SK-N-SH (cell line): ENCODE data around the gene ZNF580. TPM values are rescaled to one million over a fixed set of nuclear protein-coding genes. Genes with fewer than 3 reads are reported as not detected.

Experiments
- CTCF ChIA-PET: fragments of 300-600, 350-600 bp; formaldehyde crosslinking; extraction: SDS; loops from one replicate; lab custom pipeline; 2021; lab: Yijun Ruan, JAX
- POLR2A ChIA-PET: fragments of 350-600 bp; sonication (Branson Sonifier 250); formaldehyde crosslinking; extraction: SDS; loops from one replicate; lab custom pipeline; 2020; ENCODE audit warnings: antibody characterized with exemption, inconsistent platforms; lab: Yijun Ruan, JAX
- DNase-seq: peaks from one replicate; pipeline ENCODE4 v3.0.0; 2012
- H2AFZ ChIP-seq: fragments of 200-600 bp; sonication (generic); 2 replicates; pipeline ENCODE4 v1.8.1; 2016; ENCODE audit warnings: antibody characterized with exemption, mild to moderate bottlenecking, low read depth
- H3F3A ChIP-seq: fragments of 200-600 bp; sonication (generic); replicated peaks from 2 replicates; pipeline ENCODE3; 2016; ENCODE audit warnings: antibody characterized with exemption, mild to moderate bottlenecking; ENCODE audit not compliant: insufficient read depth
- H3K27ac ChIP-seq, 2 experiments: fragments of 200-500 bp in 1 of 2; fragments of 200-600 bp in 1 of 2; sonication (Bioruptor generic) in 1 of 2; sonication (generic), shearing (Covaris generic) in 1 of 2; 2 replicates each; pipeline versions ENCODE4 v1.5.1 to v1.6.1; 2014 to 2016; ENCODE audit warnings: low read depth in 2 of 2, inconsistent platforms in 1 of 2, low read length in 1 of 2, mild to moderate bottlenecking in 1 of 2, mixed read lengths in 1 of 2
- H3K27me3 ChIP-seq: fragments of 200-600 bp; sonication (generic), shearing (Covaris generic); 2 replicates; pipeline ENCODE4 v1.6.1; 2016; ENCODE audit warnings: mixed run types; ENCODE audit not compliant: insufficient read depth
- H3K36me3 ChIP-seq, 2 experiments: fragments of 200-500 bp in 1 of 2; fragments of 200-600 bp in 1 of 2; sonication (Bioruptor generic) in 1 of 2; sonication (generic) in 1 of 2; replicated peaks in 1 of 2; 2 replicates each; pipeline versions ENCODE3 to v1.5.1; 2014 to 2016; ENCODE audit warnings: low read length in 1 of 2, mild to moderate bottlenecking in 1 of 2; ENCODE audit not compliant: insufficient read depth in 2 of 2, control insufficient read depth in 1 of 2
- H3K4me1 ChIP-seq, 2 experiments: fragments of 200-500 bp in 1 of 2; fragments of 200-600 bp in 1 of 2; sonication (Bioruptor generic) in 1 of 2; sonication (generic), shearing (Covaris generic) in 1 of 2; 2 replicates each; pipeline versions ENCODE4 v1.5.1 to v1.6.1; 2014 to 2016; ENCODE audit warnings: low read depth in 1 of 2, low read length in 1 of 2, mixed run types in 1 of 2; ENCODE audit not compliant: insufficient read depth in 2 of 2, control insufficient read depth in 1 of 2
- H3K4me2 ChIP-seq: fragments of 200-600 bp; sonication (generic), shearing (Covaris generic); 2 replicates; pipeline ENCODE4 v1.6.1; 2017; ENCODE audit warnings: mixed run types
- H3K4me3 ChIP-seq, 2 experiments: fragments of 200-500 bp in 1 of 2; fragments of 200-600 bp in 1 of 2; sonication (Bioruptor generic) in 1 of 2; sonication (generic), shearing (Covaris generic) in 1 of 2; 2 replicates each; pipeline versions ENCODE4 v1.5.1 to v1.8.1; 2014 to 2016; ENCODE audit warnings: low read depth in 2 of 2, inconsistent platforms in 1 of 2, low read length in 1 of 2, mild to moderate bottlenecking in 1 of 2, mixed read lengths in 1 of 2, moderate library complexity in 1 of 2
- H3K79me2 ChIP-seq: fragments of 200-600 bp; sonication (generic); 2 replicates; pipeline ENCODE4 v1.8.1; 2017; ENCODE audit warnings: mild to moderate bottlenecking; ENCODE audit not compliant: insufficient read depth
- H3K9ac ChIP-seq: fragments of 200-600 bp; sonication (generic); 2 replicates; pipeline ENCODE4 v1.6.1; 2017; ENCODE audit warnings: mixed run types
- H3K9me2 ChIP-seq: fragments of 200-600 bp; sonication (generic); 2 replicates; pipeline ENCODE4 v1.6.1; 2017; ENCODE audit warnings: mixed run types
- H3K9me3 ChIP-seq: fragments of 200-600 bp; sonication (generic); 2 replicates; pipeline ENCODE4 v1.6.1; 2017; ENCODE audit warnings: mixed run types, mild to moderate bottlenecking, moderate library complexity
- H4K20me1 ChIP-seq: fragments of 200-600 bp; sonication (generic); 2 replicates; pipeline ENCODE4 v1.6.1; 2017; ENCODE audit warnings: mild to moderate bottlenecking, mixed run types; ENCODE audit not compliant: insufficient read depth
- CHD2 ChIP-seq: fragments of 150-350 bp; IDR thresholded peaks from 2 replicates; pipeline ENCODE4 v1.6.1; 2018; ENCODE audit warnings: low read length; ENCODE audit not compliant: partially characterized antibody
- EP300 ChIP-seq, 2 experiments: IDR thresholded peaks; 2 replicates each; pipeline versions ENCODE4 v1.4.0 to v1.6.1; 2012; ENCODE audit warnings: borderline replicate concordance in 1 of 2, low read depth in 1 of 2, low read length in 1 of 2
- EZH2phosphoT487 ChIP-seq: fragments of 200-600 bp; sonication (generic); IDR thresholded peaks from 2 replicates; pipeline ENCODE4 v1.6.1; 2017; ENCODE audit warnings: low read depth, mixed run types, mild to moderate bottlenecking, antibody characterized with exemption, moderate library complexity, borderline replicate concordance
- FOXM1 ChIP-seq: IDR thresholded peaks from 2 replicates; pipeline ENCODE4 v1.4.0; 2012; ENCODE audit warnings: low read depth, mild to moderate bottlenecking
- GABPA ChIP-seq: IDR thresholded peaks from 2 replicates; pipeline ENCODE4 v1.4.0; 2012; ENCODE audit warnings: low read depth, mild to moderate bottlenecking
- MAX ChIP-seq: IDR thresholded peaks from 2 replicates; pipeline ENCODE4 v1.4.0; 2012; ENCODE audit warnings: low read depth
- MEF2A ChIP-seq: IDR thresholded peaks from 2 replicates; pipeline ENCODE4 v1.4.0; 2012; ENCODE audit warnings: low read depth, borderline replicate concordance
- MXI1 ChIP-seq: IDR thresholded peaks from 2 replicates; pipeline ENCODE4 v1.6.1; 2012; ENCODE audit warnings: mild to moderate bottlenecking, low read depth, low read length, improper control_type of control experiment
- PBX3 ChIP-seq: IDR thresholded peaks from 2 replicates; pipeline ENCODE4; 2012
- RAD21 ChIP-seq: IDR thresholded peaks from 2 replicates; pipeline ENCODE4 v1.6.1; 2012; ENCODE audit warnings: mild to moderate bottlenecking, low read length
- REST ChIP-seq: IDR thresholded peaks from 2 replicates; pipeline ENCODE4 v1.6.1; 2012; ENCODE audit warnings: mild to moderate bottlenecking, low read depth, low read length, moderate library complexity
- RFX5 ChIP-seq: IDR thresholded peaks from 2 replicates; pipeline ENCODE4 v1.6.1; 2012; ENCODE audit warnings: mild to moderate bottlenecking, improper control_type of control experiment, low read length
- RXRA ChIP-seq: IDR thresholded peaks from 2 replicates; pipeline ENCODE4 v1.4.0; 2012; ENCODE audit warnings: low read depth, mild to moderate bottlenecking, borderline replicate concordance
- TAF1 ChIP-seq: IDR thresholded peaks from 2 replicates; pipeline ENCODE4 v1.6.1; 2012; ENCODE audit warnings: low read depth, mild to moderate bottlenecking, low read length, moderate library complexity, borderline replicate concordance
- TCF12 ChIP-seq: IDR thresholded peaks from 2 replicates; pipeline ENCODE4 v1.4.0; 2012
- TEAD4 ChIP-seq: IDR thresholded peaks from 2 replicates; pipeline ENCODE4 v1.4.0; 2012; ENCODE audit warnings: mild to moderate bottlenecking, borderline replicate concordance; ENCODE audit not compliant: insufficient read depth
- WGBS: methylation state at CpG from one replicate; pipeline ENCODE4 v1.1.6; 2017; ENCODE audit warnings: low lambda C conversion rate; 5-methylcytosine and 5-hydroxymethylcytosine counted together
- polyA plus RNA-seq, 3 experiments: library from polyadenylated mRNA; depleted of rRNA; stranded (reverse); fragments of >200 nt; gene quantifications; 2 replicates each; pipeline ENCODE4 v1.2.3, GENCODE V29; 2012

Gene ZNF580
- polyA plus RNA-seq, 1 of the 3 experiments (the other 2 are of a cell fraction) = 21.9 TPM

GRCh38 chr19:55623561-55623960, 17.2 kb upstream of the ZNF580 start:
- peaks cover 0 to 2% of the 10 kb centered on the region in 2 experiments; a peak in 1 of 4 replicates for H3K4me1 ChIP-seq
- no peaks in the 10 kb centered on the region for H3K9me3 ChIP-seq
- no peaks in the 10 kb centered on the region for H4K20me1 ChIP-seq
- peaks cover 0 to 3% of the 10 kb centered on the region in 2 experiments for H3K36me3 ChIP-seq
- no peaks in the 10 kb centered on the region for H3K27me3 ChIP-seq
- H3F3A ChIP-seq = peaks cover 12% of the 10 kb centered on the region
- no peak for DNase-seq
- WGBS = 80% methylated on average over 7 of the region's 7 CpGs
- H3K4me2 ChIP-seq = peak overlapping the region; percentile 29; the same call in 1 of the 2 replicates
- ChIA-PET POLR2A (interaction anchor here (0.6 to 1.3 kb wide), 2 partner anchors 24 to 50 kb away, joined by 3 to 7 read pairs; partner anchors contain the start of genes FIZ1 and ZNF524), CTCF (interaction anchor here (0.7 to 4.7 kb wide), 6 partner anchors 10 to 322 kb away, joined by 3 to 30 read pairs (median 7); partner anchors contain the start of gene ZNF865)
- no peak overlapping the region for H2AFZ ChIP-seq
- no peak overlapping the region for H3K9ac ChIP-seq
- H3K79me2 ChIP-seq = peaks cover 11% of the 10 kb centered on the region; the same call in 1 of the 2 replicates
- H3K9me2 ChIP-seq = no peaks in the 10 kb centered on the region
- TF ChIP-seq TAF1 (no peak), EZH2phosphoT487 (no peak), TCF12 (no peak), EP300 (IDR thresholded peaks at IDR 0.05; ENCODE audit: borderline replicate concordance in 1 of 2, low read depth in 1 of 2, low read length in 1 of 2) (no peak), RAD21 (no peak), PBX3 (no peak), GABPA (no peak), FOXM1 (no peak), MAX (no peak), REST (no peak), RFX5 (no peak), RXRA (no peak), TEAD4 (no peak), MXI1 (no peak), CHD2 (no peak), MEF2A (no peak)
- no peak overlapping the region for H3K27ac ChIP-seq
- peak overlapping the region; percentile 33 to 36; a peak in 2 of 4 replicates for H3K4me3 ChIP-seq
